Heart right ventricle (tissue), 16 donors: Measurements from ENCODE around the gene GSKIP. TPM values are rescaled to one million over a fixed set of nuclear protein-coding genes. Genes with fewer than 3 reads are reported as not detected.

Experiments used
- ATAC-seq, 8 donors: fragments of 200-7000 bp; cut with Tn5 transposase; one replicate each; pipeline ENCODE4 v1.9.1; 2020; ENCODE audit warnings: mild to moderate bottlenecking in 8 of 8, moderate library complexity in 8 of 8, moderate number of reproducible peaks in 1 of 8
- DNase-seq, 2 donors: peaks; one replicate each; pipeline ENCODE4 v3.0.0-alpha.2; 2020
- H3K27ac ChIP-seq, 10 donors: fragments of 200-600 bp; sonication (generic) in 2 of 10; one replicate each; pipeline versions ENCODE4 v1.5.0 to v1.8.0; 2020 to 2022; ENCODE audit warnings: mild to moderate bottlenecking in 3 of 10
- H3K27me3 ChIP-seq, 7 donors: fragments of 200-600 bp; one replicate each; pipeline ENCODE4 v1.8.0; 2021 to 2022; ENCODE audit warnings: mild to moderate bottlenecking in 2 of 7
- H3K36me3 ChIP-seq, 9 donors: fragments of 200-600 bp; sonication (generic) in 1 of 9; one replicate each; pipeline versions ENCODE4 v1.5.0 to v1.8.0; 2020 to 2022; ENCODE audit warnings: mild to moderate bottlenecking in 2 of 9
- H3K4me1 ChIP-seq, 9 donors: fragments of 200-600 bp; sonication (generic) in 1 of 9; one replicate each; pipeline versions ENCODE4 v1.5.0 to v1.8.0; 2020 to 2022; ENCODE audit warnings: mild to moderate bottlenecking in 4 of 9
- H3K4me3 ChIP-seq, 10 donors: fragments of 200-600 bp; sonication (generic) in 2 of 10; one replicate each; pipeline versions ENCODE4 v1.5.0 to v1.8.0; 2020 to 2022; ENCODE audit warnings: mild to moderate bottlenecking in 7 of 10, moderate library complexity in 2 of 10
- H3K9me3 ChIP-seq, 11 donors: fragments of 200-600 bp in 10 of 11; sonication (generic) in 2 of 11; one replicate each; pipeline versions ENCODE4 v1.5.0 to v1.8.0; 2013 to 2022; ENCODE audit warnings: mild to moderate bottlenecking in 2 of 11, control low read depth in 1 of 11, moderate library complexity in 1 of 11
- CTCF ChIP-seq, 9 donors: fragments of 200-600 bp; sonication (generic) in 2 of 9; IDR thresholded peaks; one replicate each; pipeline versions ENCODE4 v1.5.0 to v1.8.0; 2021 to 2022; ENCODE audit warnings: antibody characterized with exemption in 9 of 9, mild to moderate bottlenecking in 5 of 9, moderate library complexity in 1 of 9
- WGBS, 2 donors: extraction: QIAGEN DNeasy Blood & Tissue Kit; methylation state at CpG; one replicate each; pipeline ENCODE4 v1.1.7; 2013; ENCODE audit warnings: inconsistent platforms in 1 of 2; 5-methylcytosine and 5-hydroxymethylcytosine counted together
- intact Hi-C, 10 donors: fragments of 100-400 bp; cut with DNase I; formaldehyde crosslinking; loops; one replicate each; pipeline versions ENCODE4 v1.11.1 to v1.14.2; 2022
- polyA plus RNA-seq, 2 donors: library from polyadenylated mRNA; stranded (reverse); fragments of 200-250 nt; gene quantifications; one replicate each; pipeline ENCODE4 v1.2.3, GENCODE V29; 2013
- total RNA-seq, 10 donors: library from RNA; stranded (reverse); fragmentation: NEBNext Ultra II Directional in 3 of 10; extraction: Animal tissue kit (Norgen Biotek cat#: 25700) in 3 of 10; gene quantifications; one replicate each; pipeline versions ENCODE4 v1.2.1 to v1.2.4, GENCODE V29; 2021 to 2023
- donor health status: Arrhythmogenic right ventricular cardiomyopathy.
- donor health status: ischemic (EF 13 %, LVEDD 7.1; RV severe dilation, severe dysfunction).
- donor health status: healthy with polysubstance abuse.
- donor health status: DM: no; HTN: yes; CAD: no.
- donor health status: DM: no; HTN: no; CAD: no.
- donor health status: ischemic (EF 25% LVEDD 6.9; RV normal size, moderate dysfunction).
- donor health status: ischemic (EF 25% LVEDD 5.7; RV mildly dilated, moderate dysfunction).
- donor health status: healthy.
- donor health status: DM: yes; HTN: yes; CAD: no.
- donor health status: Ischemic cardiomyopathy.
- donor health status: ischemic (EF 35%, LVEDD 5.7; RV mildly dilated, moderate dysfunction).
- donor health status: nonischemic (EF 11% LVEDD 7.7; RV severe dilation, severe dysfunction).
- donor health status: DM: yes; HTN: yes; CAD: no.
- donor health status: PGD.
- donor health status: ischemic (EF 29% LVEDD 5.4; RV normal size, mild dysfunction).
- donor health status: nonischemic (EF 23%, LVEDD 6.1; RV moderate dilation, normal function).

Gene GSKIP
- total and polyA plus RNA-seq, 12 donors, result 3.4 to 18.8 (median 12.2) TPM

GRCh38 chr14:96418075-96418474 is 54.7 kb downstream of the GSKIP start:
- no peaks in the 10 kb centered on the region for H3K4me1 ChIP-seq
- no peak for TF ChIP-seq CTCF (IDR thresholded peaks at IDR 0.05)
- 95 to 97% methylated on average over 4 of the region's 4 CpGs for WGBS, 2 donors
- intact Hi-C loops, result loop anchor here in 1 of 10 donors (10.0 kb wide), 1 partner anchor 303 kb away; no protein-coding TSS in a partner anchor
- no peak overlapping the region for H3K4me3 ChIP-seq
- no peak overlapping the region for H3K27ac ChIP-seq
- DNase-seq, result no peak
- H3K9me3 ChIP-seq, result no peaks in the 10 kb centered on the region
- H3K27me3 ChIP-seq, result no peaks in the 10 kb centered on the region
- H3K36me3 ChIP-seq, result no peaks in the 10 kb centered on the region
- no peak for ATAC-seq

- Histone ChIP-seq H3K9me3 (peaks cover 0 to 4% (median 0%) of the 10 kb centered on the region in 11 donors), H3K4me3 (no peak overlapping the region), H3K36me3 (no peaks in the 10 kb centered on the region), H3K4me1 (peaks cover 0 to 9% (median 5%) of the 10 kb centered on the region in 9 donors), H3K27ac (no peak overlapping the region), H3K27me3 (peaks cover 0 to 8% (median 0%) of the 10 kb centered on the region in 7 donors)
- intact Hi-C loops, result loop anchor here (5.0 to 10.0 kb wide), 8 partner anchors 59 to 856 kb away; partner anchors contain the start of genes ATG2B (in 1 of the 10) and GSKIP (in 1 of the 10)
- ATAC-seq (no peak), DNase-seq (no peak)
- 73 to 79% methylated on average over 6 of the region's 6 CpGs for WGBS, 2 donors
- TF ChIP-seq CTCF (IDR thresholded peaks at IDR 0.05), result no peak
Measured at GRCh38 chr14:96421236-96421635, 57.9 kb downstream of the GSKIP start.

GRCh38 chr14:96422992-96423391 is 59.7 kb downstream of the GSKIP start:
- Histone ChIP-seq H3K4me1 (peaks cover 0 to 9% (median 5%) of the 10 kb centered on the region in 9 donors), H3K36me3 (no peaks in the 10 kb centered on the region), H3K9me3 (peaks cover 0 to 4% (median 0%) of the 10 kb centered on the region in 11 donors), H3K27me3 (peaks cover 0 to 8% (median 0%) of the 10 kb centered on the region in 7 donors), H3K27ac (no peak overlapping the region), H3K4me3 (no peak overlapping the region)
- DNase-seq (no peak), ATAC-seq (peak in 1 of 8 donors; percentile 66)
- intact Hi-C loops, result loop anchor here (5.0 to 10.0 kb wide), 8 partner anchors 61 to 858 kb away; partner anchors contain the start of genes ATG2B (in 1 of the 10) and GSKIP (in 1 of the 10)
- no peak for TF ChIP-seq CTCF (IDR thresholded peaks at IDR 0.05)
- WGBS, 2 donors, result 62 to 77% methylated on average over 5 of the region's 5 CpGs

GRCh38 chr14:96423446-96424108 is 60.3 kb downstream of the GSKIP start:
- intact Hi-C loops, result loop anchor here (2.0 to 10.0 kb wide), 11 partner anchors 61 to 859 kb away; partner anchors contain the start of genes ATG2B (in 2 of the 10) and GSKIP (in 2 of the 10)
- Histone ChIP-seq H3K4me3 (peak overlapping the region; percentile 28 to 57 (median 50)), H3K27ac (no peak overlapping the region), H3K9me3 (peaks cover 0 to 4% (median 0%) of the 10 kb centered on the region in 11 donors), H3K36me3 (no peaks in the 10 kb centered on the region), H3K27me3 (peaks cover 0 to 8% (median 0%) of the 10 kb centered on the region in 7 donors), H3K4me1 (peaks cover 0 to 9% (median 5%) of the 10 kb centered on the region in 9 donors)
- peak in 6 of 8 donors; percentile 18 to 53 (median 30) for ATAC-seq
- WGBS, 2 donors, result 49 to 58% methylated on average over 25 of the region's 25 CpGs
- no peak for DNase-seq
- TF ChIP-seq CTCF (IDR thresholded peaks at IDR 0.05), result no peak
